Renal pelvis (tissue), 4 donors: ENCODE data around the gene USP7. TPM values are rescaled to one million over a fixed set of nuclear protein-coding genes. Genes with fewer than 3 reads are reported as not detected.
"Not testable (repeated sequence)": the region's sequence is repeated elsewhere in the genome, so short reads cannot be mapped to it uniquely, and the experiment has no call there.

Experiments
- DNase-seq: peaks from one replicate; pipeline ENCODE4 v3.0.0-alpha.2; 2013
- polyA plus RNA-seq, 3 donors: library from polyadenylated mRNA; unstranded; fragments of 120-200 nt; gene quantifications; one replicate each; pipeline ENCODE4 v1.2.1, GENCODE V29; 2013; ENCODE audit not compliant: insufficient read length in 3 of 3

Gene USP7
- polyA plus RNA-seq, 3 donors = 110 to 133 (median 128) TPM

DNA sequence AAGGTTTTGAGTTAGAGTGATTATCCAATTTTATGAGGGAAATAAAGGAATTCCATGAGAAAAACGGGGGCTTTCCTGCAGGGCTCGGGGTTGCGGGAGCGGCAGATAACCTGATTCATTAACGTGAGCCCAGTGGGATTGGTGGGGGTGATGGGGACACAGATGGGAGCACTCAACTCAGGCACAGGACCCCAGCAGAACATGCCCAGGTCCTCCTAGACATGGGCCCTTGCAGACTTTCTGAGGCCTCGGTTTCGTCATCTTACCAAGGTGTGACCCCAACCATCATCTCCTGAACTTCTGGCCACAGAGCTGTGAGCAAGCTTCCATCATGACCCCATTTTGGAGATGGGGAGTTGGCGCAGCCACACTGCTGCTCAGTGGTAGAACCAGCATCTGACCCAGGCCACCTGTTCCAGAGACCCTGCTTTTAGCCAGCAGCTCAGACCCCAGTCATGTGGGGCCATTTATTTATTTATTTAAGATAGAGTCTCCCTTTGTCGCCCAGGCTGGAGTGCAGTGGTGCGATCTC is 117.2 kb downstream of the USP7 start:
- no peak for DNase-seq

DNA sequence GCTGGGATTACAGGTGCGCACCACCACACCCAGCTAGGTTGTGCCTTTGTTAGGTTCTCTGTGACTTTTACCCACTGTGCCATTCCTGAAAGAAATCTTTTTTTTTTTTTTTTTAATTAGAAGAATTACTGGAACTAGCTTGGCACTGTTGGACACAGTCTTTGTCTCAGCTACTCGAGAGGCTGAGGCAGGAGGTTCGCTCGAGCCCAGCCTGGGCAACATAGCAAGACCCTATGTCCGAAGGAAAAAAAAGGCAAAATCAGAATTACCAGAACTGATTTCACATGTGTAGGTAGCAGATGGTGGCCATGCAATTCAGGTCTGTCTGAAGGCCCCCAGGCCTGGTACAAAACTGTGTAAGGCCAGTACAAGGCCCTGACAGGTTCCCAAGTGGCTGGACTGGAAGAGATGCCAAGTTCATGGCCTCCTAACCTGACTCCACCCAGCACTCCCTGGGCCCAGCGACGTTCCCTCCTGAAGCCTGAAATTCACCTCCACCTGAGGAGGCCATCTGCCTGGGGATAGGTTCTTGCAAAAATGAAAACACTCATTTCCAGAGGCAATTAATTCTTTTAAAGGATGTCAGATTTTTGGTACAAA is 117.9 kb downstream of the USP7 start:
- no peak for DNase-seq

DNA sequence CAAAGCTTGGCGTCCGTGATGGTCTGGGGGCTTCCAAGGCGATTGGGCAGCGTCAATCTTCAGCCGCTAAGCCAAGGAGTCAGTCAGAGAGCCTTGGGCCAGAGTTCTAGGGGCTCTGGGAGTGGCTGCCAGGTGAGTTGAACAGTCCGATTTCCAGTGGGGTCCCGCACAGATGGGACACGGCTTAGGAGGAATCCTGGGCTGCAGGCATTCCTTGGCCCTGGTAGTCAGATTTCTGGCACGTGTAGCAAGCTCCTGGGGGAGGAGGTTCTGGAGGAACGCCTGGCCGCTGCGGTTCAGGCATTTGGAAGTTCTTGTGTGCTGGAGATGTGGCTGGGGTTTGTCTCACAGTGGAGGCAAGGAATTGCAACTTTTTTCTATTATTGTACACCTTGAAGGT is 120.4 kb downstream of the USP7 start:
- not testable (repeated sequence) for DNase-seq

Other genes starting within 250 kb of the USP7 start
- gene TMEM186, start 166.3 kb downstream of the USP7 start, polyA plus RNA-seq = 10 to 100 TPM; 16.6 to 20.2 (median 18.7) TPM
- 10 to 100 TPM; 18.9 to 22.6 (median 20.1) TPM for gene PMM2, start 166.1 kb downstream of the USP7 start, polyA plus RNA-seq
- 10 to 100 TPM; 85.0 to 89.3 (median 88.7) TPM for gene CARHSP1, start 94.9 kb downstream of the USP7 start, polyA plus RNA-seq
- gene LITAFD, start 81.6 kb downstream of the USP7 start, polyA plus RNA-seq = under 1 TPM in 1 of 3 donors, not detected in 2; 0.36 TPM
- 10 to 100 TPM; 40.0 to 47.5 (median 47.2) TPM for gene HAPSTR1, start 127.7 kb upstream of the USP7 start, polyA plus RNA-seq